Measurements from ENCODE around the gene FBXO8.

The FBXO8 gene

DNA sequence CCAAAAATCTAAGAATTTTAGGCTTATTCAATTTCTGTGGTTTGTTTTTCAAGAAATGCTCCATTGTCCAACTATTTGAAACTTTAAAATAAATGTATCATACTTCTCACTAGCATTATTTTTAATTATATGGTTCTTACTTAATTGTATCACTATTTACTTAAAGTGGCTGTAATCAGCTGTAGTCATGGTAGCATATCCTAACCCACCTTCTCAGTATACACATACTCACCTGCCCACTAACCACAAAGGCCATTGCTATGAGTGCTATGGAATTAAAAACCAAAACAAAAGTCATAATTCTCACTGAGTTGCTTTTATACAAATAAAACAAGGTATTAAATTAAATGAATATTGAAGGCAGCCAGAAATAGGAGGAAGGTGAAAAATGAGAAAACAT lies 5.0 kb downstream of the FBXO8 start:
- TF ChIP-seq, protein P1, sequence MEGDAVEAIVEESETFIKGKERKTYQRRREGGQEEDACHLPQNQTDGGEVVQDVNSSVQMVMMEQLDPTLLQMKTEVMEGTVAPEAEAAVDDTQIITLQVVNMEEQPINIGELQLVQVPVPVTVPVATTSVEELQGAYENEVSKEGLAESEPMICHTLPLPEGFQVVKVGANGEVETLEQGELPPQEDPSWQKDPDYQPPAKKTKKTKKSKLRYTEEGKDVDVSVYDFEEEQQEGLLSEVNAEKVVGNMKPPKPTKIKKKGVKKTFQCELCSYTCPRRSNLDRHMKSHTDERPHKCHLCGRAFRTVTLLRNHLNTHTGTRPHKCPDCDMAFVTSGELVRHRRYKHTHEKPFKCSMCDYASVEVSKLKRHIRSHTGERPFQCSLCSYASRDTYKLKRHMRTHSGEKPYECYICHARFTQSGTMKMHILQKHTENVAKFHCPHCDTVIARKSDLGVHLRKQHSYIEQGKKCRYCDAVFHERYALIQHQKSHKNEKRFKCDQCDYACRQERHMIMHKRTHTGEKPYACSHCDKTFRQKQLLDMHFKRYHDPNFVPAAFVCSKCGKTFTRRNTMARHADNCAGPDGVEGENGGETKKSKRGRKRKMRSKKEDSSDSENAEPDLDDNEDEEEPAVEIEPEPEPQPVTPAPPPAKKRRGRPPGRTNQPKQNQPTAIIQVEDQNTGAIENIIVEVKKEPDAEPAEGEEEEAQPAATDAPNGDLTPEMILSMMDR (IDR thresholded peaks at IDR 0.05; ENCODE audit: control insufficient read depth, insufficient read depth, low read depth, low read length, missing control alignments): no peak
- no peak for DNase-seq (ENCODE audit: low read depth)
- no peak overlapping the region for H3K4me3 ChIP-seq (ENCODE audit: control insufficient read depth, low read depth, low read length)

DNA sequence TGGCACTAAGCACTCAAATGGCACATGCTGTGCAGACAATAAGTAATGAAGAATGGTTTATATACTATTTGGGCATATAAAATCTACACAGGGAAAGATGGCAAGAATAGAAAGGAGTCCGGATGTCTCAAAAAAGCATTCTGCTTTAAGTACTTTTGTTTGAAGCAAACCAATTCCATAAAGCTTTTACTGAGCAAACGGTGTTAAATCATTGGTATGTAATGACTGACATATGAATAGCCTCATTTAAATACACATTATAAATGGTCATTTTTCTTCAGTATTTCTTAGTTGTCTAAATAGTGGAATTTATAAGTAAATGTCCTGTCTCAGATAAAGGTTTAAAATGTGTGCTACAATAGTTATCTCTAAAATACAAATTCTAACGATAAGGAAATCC lies 6.0 kb downstream of the FBXO8 start:
- DNase-seq (ENCODE audit: low read depth): no peak
- TF ChIP-seq, protein P1 (IDR thresholded peaks at IDR 0.05; ENCODE audit: control insufficient read depth, insufficient read depth, low read depth, low read length, missing control alignments): no peak
- no peak overlapping the region for H3K4me3 ChIP-seq (ENCODE audit: control insufficient read depth, low read depth, low read length)

- TF ChIP-seq, protein P1 (IDR thresholded peaks at IDR 0.05; ENCODE audit: control insufficient read depth, insufficient read depth, low read depth, low read length, missing control alignments): no peak
- no peak overlapping the region for H3K4me3 ChIP-seq (ENCODE audit: control insufficient read depth, low read depth, low read length)
- DNase-seq (ENCODE audit: low read depth): no peak
Measured at GRCh38 chr4:174275101-174275500, 8.4 kb downstream of the FBXO8 start.

DNA sequence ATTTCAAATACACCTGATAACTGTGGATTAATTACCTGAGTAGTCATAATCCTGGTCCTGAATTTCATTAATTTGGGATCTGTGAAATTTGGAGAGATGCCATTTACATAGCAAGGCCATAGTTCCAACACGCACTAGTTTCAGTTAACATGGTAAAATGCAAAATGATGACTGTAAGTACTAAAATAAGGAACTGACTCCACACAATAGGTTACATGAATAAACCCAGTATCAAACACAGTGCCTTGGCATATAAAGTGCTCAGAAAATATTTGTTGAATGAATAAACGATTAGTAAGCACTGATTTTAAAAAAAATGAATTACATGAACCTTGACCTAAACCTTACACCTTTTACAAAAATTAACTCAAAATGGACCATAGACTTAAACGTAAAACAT lies 9.0 kb downstream of the FBXO8 start:
- DNase-seq (ENCODE audit: low read depth): no peak
- TF ChIP-seq, protein P1 (IDR thresholded peaks at IDR 0.05; ENCODE audit: control insufficient read depth, insufficient read depth, low read depth, low read length, missing control alignments): no peak
- no peak overlapping the region for H3K4me3 ChIP-seq (ENCODE audit: control insufficient read depth, low read depth, low read length)

DNA sequence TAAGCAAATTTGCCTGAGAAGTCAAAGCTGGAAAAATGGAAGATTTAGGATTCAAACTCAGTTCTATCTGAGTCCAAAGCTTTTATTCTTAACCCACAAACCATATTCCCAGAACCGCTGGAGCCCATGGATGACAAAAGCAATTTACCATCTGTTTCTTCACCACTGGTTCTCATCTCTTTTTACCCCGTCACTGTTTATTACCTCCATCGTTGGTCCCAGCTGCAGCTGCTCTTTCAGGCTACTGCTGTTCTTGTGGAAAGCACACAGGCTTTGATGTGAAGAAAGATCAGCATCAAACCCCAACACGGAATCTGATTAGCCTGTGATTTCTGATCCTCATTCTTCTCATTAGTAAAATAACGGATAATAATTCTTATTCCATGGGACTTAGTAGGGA lies 9.5 kb downstream of the FBXO8 start:
- H3K4me3 ChIP-seq (ENCODE audit: control insufficient read depth, low read depth, low read length): no peak overlapping the region
- no peak for DNase-seq (ENCODE audit: low read depth)
- TF ChIP-seq, protein P1 (IDR thresholded peaks at IDR 0.05; ENCODE audit: control insufficient read depth, insufficient read depth, low read depth, low read length, missing control alignments): no peak

DNA sequence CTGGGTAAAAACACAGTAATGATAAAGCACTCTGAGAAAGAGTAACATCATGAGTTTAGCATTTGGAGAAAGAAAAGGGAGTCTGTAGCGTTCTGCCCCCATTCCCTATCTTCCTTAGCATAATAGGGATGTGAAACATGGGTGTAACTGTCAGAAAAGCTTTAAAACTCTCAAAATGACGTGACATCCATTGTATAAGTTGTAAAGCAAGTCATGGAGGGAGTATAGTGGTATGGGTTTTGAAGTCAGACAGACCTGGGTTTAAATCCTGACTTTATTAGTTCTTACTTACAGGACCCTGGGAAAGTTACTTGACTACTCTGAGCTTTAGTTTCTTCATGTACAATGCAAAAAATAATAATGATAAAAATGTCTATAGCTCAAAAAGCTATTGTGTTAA lies 17.1 kb downstream of the FBXO8 start:
- TF ChIP-seq, protein P1 (IDR thresholded peaks at IDR 0.05; ENCODE audit: control insufficient read depth, insufficient read depth, low read depth, low read length, missing control alignments): no peak
- DNase-seq (ENCODE audit: low read depth): no peak
- no peak overlapping the region for H3K4me3 ChIP-seq (ENCODE audit: control insufficient read depth, low read depth, low read length)

GRCh38 chr4:174265916-174266315 lies 17.6 kb downstream of the FBXO8 start:
- no peak for DNase-seq (ENCODE audit: low read depth)
- H3K4me3 ChIP-seq (ENCODE audit: control insufficient read depth, low read depth, low read length): no peak overlapping the region
- TF ChIP-seq, protein P1 (IDR thresholded peaks at IDR 0.05; ENCODE audit: control insufficient read depth, insufficient read depth, low read depth, low read length, missing control alignments): no peak
